Mesothelial cell of epicardium (in vitro differentiated cells): Measurements from ENCODE around the gene DNAJC8. TPM values are rescaled to one million over a fixed set of nuclear protein-coding genes. Genes with fewer than 3 reads are reported as not detected.

Source experiments
- DNase-seq, 2 experiments: peaks; one replicate each; pipeline ENCODE4 v3.0.0; 2021; ENCODE audit warnings: low spot score in 2 of 2; ENCODE audit not compliant: unreplicated experiment in 2 of 2
- H3K27ac Mint-ChIP-seq: 2 replicates; pipeline ENCODE4 v1.8.0; 2021; ENCODE audit warnings: mixed read lengths
- H3K27me3 Mint-ChIP-seq: 2 replicates; pipeline ENCODE4 v1.8.0; 2021; ENCODE audit warnings: low read depth, mixed read lengths
- H3K36me3 Mint-ChIP-seq: 2 replicates; pipeline ENCODE4 v1.8.0; 2021; ENCODE audit warnings: mixed read lengths
- H3K4me1 Mint-ChIP-seq: 2 replicates; pipeline ENCODE4 v1.8.0; 2021; ENCODE audit warnings: mixed read lengths
- H3K4me3 Mint-ChIP-seq: 2 replicates; pipeline ENCODE4 v1.8.0; 2021; ENCODE audit warnings: mild to moderate bottlenecking, moderate library complexity, mixed read lengths
- H3K9me3 Mint-ChIP-seq: 2 replicates; pipeline ENCODE4 v1.8.0; 2021; ENCODE audit warnings: mixed read lengths
- CTCF ChIP-seq: fragments of 200-600 bp; sonication (generic); IDR thresholded peaks from one replicate; pipeline ENCODE4 v1.5.0; 2021; ENCODE audit warnings: antibody characterized with exemption; ENCODE audit not compliant: unreplicated experiment
- total RNA-seq: library from RNA; stranded (reverse); gene quantifications from 3 replicates; pipeline ENCODE4 v1.2.1, GENCODE V29; 2021

Gene DNAJC8
- total RNA-seq, 1 donor from 2014 or later: 79.7 TPM

- peaks cover 13% of the 10 kb centered on the region for H3K36me3 Mint-ChIP-seq
- peak overlapping the region; percentile 48 for H3K27ac Mint-ChIP-seq
- H3K4me1 Mint-ChIP-seq: no peaks in the 10 kb centered on the region
- no peak for DNase-seq
- TF ChIP-seq CTCF: no peak
- no peak overlapping the region for H3K4me3 Mint-ChIP-seq
- no peaks in the 10 kb centered on the region for H3K9me3 Mint-ChIP-seq
- H3K27me3 Mint-ChIP-seq: no peaks in the 10 kb centered on the region
These were observed 23.1 kb downstream of the DNAJC8 start for GRCh38 chr1:28209700-28210099.

- no peaks in the 10 kb centered on the region for H3K4me1 Mint-ChIP-seq
- H3K9me3 Mint-ChIP-seq: no peaks in the 10 kb centered on the region
- TF ChIP-seq CTCF: no peak
- peak overlapping the region; percentile 48 for H3K27ac Mint-ChIP-seq
- H3K27me3 Mint-ChIP-seq: no peaks in the 10 kb centered on the region
- peaks cover 16% of the 10 kb centered on the region for H3K36me3 Mint-ChIP-seq
- no peak overlapping the region for H3K4me3 Mint-ChIP-seq
- no peak for DNase-seq
These were observed 23.9 kb downstream of the DNAJC8 start for GRCh38 chr1:28208818-28209441.

GRCh38 chr1:28205243-28205642, 27.6 kb downstream of the DNAJC8 start:
- DNase-seq: no peak
- no peak for TF ChIP-seq CTCF
- H3K36me3 Mint-ChIP-seq: peaks cover 33% of the 10 kb centered on the region
- H3K4me3 Mint-ChIP-seq: no peak overlapping the region
- H3K9me3 Mint-ChIP-seq: no peaks in the 10 kb centered on the region
- no peaks in the 10 kb centered on the region for H3K4me1 Mint-ChIP-seq
- no peak overlapping the region for H3K27ac Mint-ChIP-seq
- no peaks in the 10 kb centered on the region for H3K27me3 Mint-ChIP-seq

- Mint-ChIP-seq H3K4me1 (peaks cover 13% of the 10 kb centered on the region), H3K4me3 (no peak overlapping the region), H3K27ac (no peak overlapping the region), H3K27me3 (no peaks in the 10 kb centered on the region), H3K9me3 (no peaks in the 10 kb centered on the region), H3K36me3 (peaks cover 43% of the 10 kb centered on the region)
- no peak for TF ChIP-seq CTCF
- DNase-seq: no peak
These were observed 32.5 kb downstream of the DNAJC8 start for GRCh38 chr1:28200234-28200873.

GRCh38 chr1:28199328-28200233, 33.2 kb downstream of the DNAJC8 start:
- H3K4me1 Mint-ChIP-seq: peaks cover 13% of the 10 kb centered on the region
- no peak for TF ChIP-seq CTCF

More at GRCh38 chr1:28199328-28200233, 33.2 kb downstream of the DNAJC8 start:
- Mint-ChIP-seq H3K9me3 (no peaks in the 10 kb centered on the region), H3K27me3 (no peaks in the 10 kb centered on the region), H3K36me3 (peaks cover 39% of the 10 kb centered on the region), H3K27ac (no peak overlapping the region), H3K4me3 (no peak overlapping the region)
- DNase-seq: no peak
